K562 (cell line): ENCODE measurements around the gene PFKP. TPM values are rescaled to one million over a fixed set of nuclear protein-coding genes. Genes with fewer than 3 reads are reported as not detected.

Experiments used
- DLX4 ChIP-seq: fragments of 250-450 bp; sonication (Bioruptor Pico); IDR thresholded peaks from 2 replicates; pipeline ENCODE4 v1.6.1; 2021; ENCODE audit warnings: mild to moderate bottlenecking
- DMBX1 ChIP-seq: fragments of 250-450 bp; sonication (Bioruptor Pico); IDR thresholded peaks from 2 replicates; pipeline ENCODE4 v1.8.0; 2022; ENCODE audit warnings: inconsistent platforms, mild to moderate bottlenecking, moderate library complexity, borderline replicate concordance
- E4F1 ChIP-seq: fragments of 250-450 bp; sonication (Bioruptor Pico); IDR thresholded peaks from 2 replicates; pipeline ENCODE4 v1.5.0; 2021; ENCODE audit warnings: mild to moderate bottlenecking, borderline replicate concordance
- EP300 ChIP-seq: IDR thresholded peaks from 2 replicates; pipeline ENCODE4 v1.6.1; 2012; ENCODE audit warnings: low read length, improper control_type of control experiment
- FOSL1 ChIP-seq: fragments of 200-800 bp; sonication (Bioruptor generic); conservative IDR thresholded peaks from 2 replicates; pipeline ENCODE4 v1.6.1; 2016; ENCODE audit warnings: missing genetic modification characterization, missing compliant biosample characterization
- FOXA3 ChIP-seq, 2 experiments: fragments of 450-650 bp in 1 of 2; sonication (generic) in 1 of 2; formaldehyde crosslinking; IDR thresholded peaks in 1 of 2; conservative IDR thresholded peaks in 1 of 2; 2 replicates each; pipeline versions ENCODE4 v1.4.0 to v1.8.0; 2020 to 2022; ENCODE audit warnings: mild to moderate bottlenecking in 2 of 2, missing genetic modification reagents in 1 of 2
- HDAC8 ChIP-seq: fragments of 450-650 bp; IDR thresholded peaks from 2 replicates; pipeline ENCODE4 v1.6.1; 2016; ENCODE audit warnings: mild to moderate bottlenecking, missing genetic modification characterization, moderate library complexity, missing compliant biosample characterization
- HMBOX1 ChIP-seq: sonication (generic); IDR thresholded peaks from 2 replicates; pipeline ENCODE4 v1.6.1; 2016
- HNRNPK ChIP-seq: fragments of 200-400 bp; formaldehyde crosslinking; IDR thresholded peaks from one replicate; pipeline ENCODE4 v1.6.1; 2018; ENCODE audit warnings: mild to moderate bottlenecking, low read depth, low read length; ENCODE audit not compliant: poor library complexity, severe bottlenecking
- ILF3 ChIP-seq: fragments of 450-650 bp; IDR thresholded peaks from 2 replicates; pipeline ENCODE4 v1.6.1; 2018; ENCODE audit warnings: antibody characterized with exemption, mild to moderate bottlenecking, moderate library complexity, borderline replicate concordance
- MITF ChIP-seq: IDR thresholded peaks from 2 replicates; pipeline ENCODE4 v1.6.1; 2014; ENCODE audit warnings: antibody characterized with exemption
- MYNN ChIP-seq, 2 experiments: sonication (generic); formaldehyde crosslinking in 1 of 2; IDR thresholded peaks; 2 replicates each; pipeline versions ENCODE4 v1.5.0 to v1.6.1; 2016 to 2020; ENCODE audit warnings: antibody characterized with exemption in 1 of 2, missing genetic modification reagents in 1 of 2
- POLR2A ChIP-seq: fragments of 450-650 bp; conservative IDR thresholded peaks from 2 replicates; pipeline ENCODE4 v1.6.1; 2016
- THRAP3 ChIP-seq: fragments of 450-650 bp; IDR thresholded peaks from 2 replicates; pipeline ENCODE4 v1.6.1; 2016; ENCODE audit warnings: mild to moderate bottlenecking, inconsistent platforms, borderline replicate concordance
- ZFPM2 ChIP-seq: fragments of 250-450 bp; sonication (Bioruptor Pico); IDR thresholded peaks from 2 replicates; pipeline ENCODE4 v1.5.1; 2022; ENCODE audit warnings: mild to moderate bottlenecking
- ZNF316 ChIP-seq: fragments of 450-650 bp; IDR thresholded peaks from 2 replicates; pipeline ENCODE4 v1.6.1; 2016
- ZNF408 ChIP-seq: fragments of 250-450 bp; sonication (Bioruptor Pico); IDR thresholded peaks from 2 replicates; pipeline ENCODE4 v1.4.0; 2020; ENCODE audit warnings: low read depth, mild to moderate bottlenecking, moderate library complexity
- ZNF551 ChIP-seq: fragments of 250-450 bp; sonication (Bioruptor Pico); IDR thresholded peaks from 2 replicates; pipeline ENCODE4 v1.5.0; 2021; ENCODE audit warnings: mild to moderate bottlenecking, moderate library complexity
- ZNF740 ChIP-seq, 3 experiments: fragments of 200-800 bp in 1 of 3; sonication (Bioruptor generic) in 1 of 3; sonication (generic) in 1 of 3; formaldehyde crosslinking in 1 of 3; IDR thresholded peaks; 2 replicates each; pipeline versions ENCODE4 v1.6.1 to v1.8.0; 2016 to 2022; ENCODE audit warnings: mild to moderate bottlenecking in 2 of 3, missing compliant biosample characterization in 2 of 3, missing genetic modification characterization in 2 of 3, missing genetic modification reagents in 1 of 3
- polyA plus RNA-seq, 8 experiments: library from polyadenylated mRNA; depleted of rRNA in 4 of 8; stranded (reverse) in 5 of 8; unstranded in 3 of 8; fragments of >200 nt; fragmentation: Nextera tagmentation in 2 of 8; fragmentation: Illumina TruSeq in 1 of 8; extraction: Ambion mirVana in 2 of 8; extraction: Trizol in 1 of 8; gene quantifications; 2 replicates each; pipeline versions ENCODE4 v1.2.1 to v1.2.3, GENCODE V29; 2011 to 2014; ENCODE audit warnings: inconsistent platforms in 1 of 8, missing spikeins in 1 of 8
- total RNA-seq, 7 experiments: library from RNA; depleted of rRNA in 6 of 7; stranded (reverse); fragments of >200 nt in 6 of 7; fragmentation: Illumina TruSeq in 2 of 7; extraction: Trizol in 2 of 7; gene quantifications; 2 replicates each; pipeline versions ENCODE4 v1.2.1 to v1.2.3, GENCODE V29; 2011 to 2021; ENCODE audit warnings: low replicate concordance in 1 of 7
- TF ChIP-seq, protein P1 (sequence below): fragments of 250-450 bp; sonication (Bioruptor Pico); IDR thresholded peaks from 2 replicates; pipeline ENCODE4 v1.8.0; 2022; ENCODE audit warnings: moderate library complexity, mild to moderate bottlenecking, inconsistent platforms

The PFKP gene
- total and polyA plus RNA-seq, 9 of the 15 experiments (the other 6 are each of a cell fraction or from before 2014, with no cell fraction given): 23.5 to 116 (median 62.1) TPM

DNA sequence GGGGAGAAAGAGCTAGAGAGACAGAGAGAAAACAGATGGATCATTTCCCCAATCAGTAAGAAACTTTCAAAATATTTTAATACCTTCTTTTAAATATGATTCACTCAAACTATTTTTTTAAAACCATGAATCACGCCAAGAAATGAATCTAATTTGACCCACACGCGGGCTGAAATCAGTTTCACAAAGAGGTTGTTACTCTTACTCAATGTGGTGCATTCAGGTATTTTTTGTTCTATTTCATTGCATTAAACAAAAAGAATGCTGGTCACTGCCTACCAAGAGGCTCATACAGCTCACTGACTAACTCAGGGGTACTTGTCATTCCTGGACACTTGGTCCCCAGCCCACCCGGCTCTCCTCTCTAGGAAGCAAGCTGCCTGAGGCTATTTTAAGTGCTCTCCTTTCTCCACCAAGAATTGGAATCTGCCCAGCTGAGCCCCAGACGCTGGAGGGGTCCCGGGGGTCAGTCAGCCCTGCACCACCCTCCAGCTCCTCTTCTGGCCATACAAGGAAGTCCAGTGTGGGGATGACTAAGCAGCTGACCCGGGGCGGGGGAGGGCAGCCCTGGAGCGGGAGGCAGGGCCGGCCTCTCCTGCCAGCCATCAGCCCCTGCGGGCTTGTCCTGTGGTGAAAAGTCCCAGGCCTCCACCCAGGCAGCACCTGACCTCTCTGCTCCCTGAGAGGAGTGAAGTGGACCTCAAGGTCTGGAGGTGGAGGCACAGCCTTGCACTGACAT is 21.7 kb upstream of the PFKP start (continued):
- TF ChIP-seq HNRNPK: no peak
- peak; percentile 64; the same call in 1 of the 2 replicates for TF ChIP-seq MYNN (IDR thresholded peaks at IDR 0.05)
- TF ChIP-seq MYNN (CRISPR knock-in tag; IDR thresholded peaks at IDR 0.05): no peak
- TF ChIP-seq ZNF551 (CRISPR knock-in tag): no peak
- no peak for TF ChIP-seq E4F1 (CRISPR knock-in tag)
- TF ChIP-seq THRAP3: no peak
- no peak for TF ChIP-seq ILF3
- no peak for TF ChIP-seq FOXA3 (CRISPR knock-in tag; conservative IDR thresholded peaks at IDR 0.05 in 1 of 2, IDR thresholded peaks at IDR 0.05 in 1 of 2)
- no peak for TF ChIP-seq POLR2A
- 0 out of 2 replicates have a peak, but pooled peaks have one; percentile 38 for TF ChIP-seq DMBX1 (CRISPR knock-in tag)
- no peak for TF ChIP-seq HMBOX1
- no peak for TF ChIP-seq ZFPM2
- no peak for TF ChIP-seq ZNF740 (CRISPR knock-in tag; IDR thresholded peaks at IDR 0.05)
- no peak for TF ChIP-seq ZNF740 (tag; IDR thresholded peaks at IDR 0.05)
- TF ChIP-seq ZNF316: peak; percentile 81
- no peak for TF ChIP-seq DLX4 (CRISPR knock-in tag)
- TF ChIP-seq, protein P1, sequence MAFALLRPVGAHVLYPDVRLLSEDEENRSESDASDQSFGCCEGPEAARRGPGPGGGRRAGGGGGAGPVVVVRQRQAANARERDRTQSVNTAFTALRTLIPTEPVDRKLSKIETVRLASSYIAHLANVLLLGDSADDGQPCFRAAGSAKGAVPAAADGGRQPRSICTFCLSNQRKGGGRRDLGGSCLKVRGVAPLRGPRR: no peak
- no peak for TF ChIP-seq ZNF408 (CRISPR knock-in tag)
- TF ChIP-seq MITF: peak; percentile 52; the same call in 1 of the 2 replicates
- TF ChIP-seq FOSL1 (tag): peak; percentile 92
- TF ChIP-seq HDAC8 (tag): no peak
- TF ChIP-seq EP300: peak; percentile 49; the same call in 1 of the 2 replicates
